Activated CD8-positive, alpha-beta memory T cell treated with anti-CD3 and anti-CD28 coated beads for 1 hour (primary cell): ENCODE results near the gene IFI6.
"Not testable (repeated sequence)": the region's sequence is repeated elsewhere in the genome, so short reads cannot be mapped to it uniquely, and the experiment has no call there.

Experiments
- DNase-seq, 2 donors: peaks; one replicate each; pipeline ENCODE4 v3.0.0-alpha.2; 2020; ENCODE audit warnings: low read depth in 1 of 2; ENCODE audit errors: extremely low read depth in 1 of 2

Gene IFI6

DNA sequence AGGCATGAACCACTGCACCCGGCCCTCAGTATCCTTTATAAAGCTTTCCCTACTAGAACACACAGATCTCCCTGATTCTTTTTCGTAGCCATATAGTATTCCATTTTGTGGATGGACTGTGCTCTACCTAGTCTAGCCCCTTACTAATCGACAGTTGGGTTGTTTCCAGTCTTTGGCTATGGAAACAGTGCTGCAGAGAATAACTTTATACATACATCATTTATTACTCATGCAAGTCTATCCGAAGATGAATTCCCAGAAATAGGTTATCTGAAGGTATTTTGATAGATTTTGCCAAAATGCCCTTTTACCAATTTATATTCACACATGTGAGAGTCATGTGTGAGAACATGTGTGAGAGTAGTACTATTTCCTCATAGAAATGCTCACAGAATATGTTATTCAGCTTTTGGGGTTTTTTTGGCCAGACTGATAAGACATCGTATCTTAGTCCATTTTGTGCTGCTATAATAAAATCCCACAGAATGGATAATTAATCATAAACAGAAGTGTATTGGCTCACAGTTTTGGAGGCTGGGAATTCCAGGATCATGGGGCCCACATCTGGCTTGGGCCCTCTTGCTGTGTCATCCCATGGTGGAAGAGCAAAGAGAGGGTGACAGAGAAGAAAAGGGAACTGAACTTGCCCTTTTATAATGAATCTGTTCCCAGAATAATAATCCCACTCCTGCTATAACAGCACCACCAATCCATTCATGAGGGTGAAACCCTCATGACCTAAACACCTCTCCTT lies 19.7 kb downstream of the IFI6 start:
- DNase-seq = no peak

DNA sequence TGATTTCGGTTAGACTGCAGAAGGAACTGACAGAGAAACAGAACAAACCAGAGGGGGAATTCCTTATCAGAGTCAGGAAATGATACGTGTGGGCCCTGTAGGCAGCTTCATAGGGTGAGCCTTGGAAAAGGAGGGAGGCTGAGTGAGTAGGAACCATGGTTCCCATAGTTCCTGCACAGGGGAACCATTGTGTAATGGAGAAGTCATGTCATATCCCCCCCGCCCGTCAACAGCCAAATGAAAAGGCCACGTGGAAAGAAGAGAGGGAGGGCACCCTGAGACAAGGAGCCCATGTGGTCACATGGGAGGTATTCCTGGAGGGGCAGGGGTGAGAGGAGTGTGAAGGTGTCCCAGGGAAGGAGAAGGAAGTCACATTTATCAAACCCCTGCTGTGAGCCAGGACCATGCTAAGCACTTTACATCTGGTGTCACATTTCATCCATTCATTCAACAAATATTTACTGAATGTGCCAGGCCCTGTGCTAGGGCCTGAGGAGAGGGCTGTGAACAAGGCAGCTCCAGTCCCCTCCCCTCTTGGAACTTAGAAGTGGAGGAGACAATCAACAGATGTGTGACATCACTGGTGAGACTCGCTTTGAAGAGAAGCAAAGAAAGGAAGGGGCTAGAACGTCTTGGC lies 21.3 kb downstream of the IFI6 start:
- no peak for DNase-seq

DNA sequence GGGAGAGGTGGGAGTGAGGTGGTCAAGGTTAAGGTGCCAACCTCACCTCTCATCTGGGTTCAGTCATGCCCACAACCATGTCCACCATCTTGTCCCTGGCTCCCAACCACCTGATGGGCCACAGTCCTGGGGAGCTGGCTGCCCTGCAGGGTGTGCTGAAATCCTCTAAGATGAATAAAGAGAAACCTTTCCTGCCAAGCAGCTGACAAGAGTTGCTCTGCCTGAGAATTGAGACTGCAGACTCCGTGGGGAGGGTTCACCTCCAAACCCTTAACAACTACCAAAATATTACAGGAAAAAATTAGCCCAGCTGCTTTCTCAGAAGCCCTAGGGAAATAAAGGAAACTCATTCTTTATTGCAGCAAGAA lies 21.8 kb downstream of the IFI6 start:
- DNase-seq = no peak

DNA sequence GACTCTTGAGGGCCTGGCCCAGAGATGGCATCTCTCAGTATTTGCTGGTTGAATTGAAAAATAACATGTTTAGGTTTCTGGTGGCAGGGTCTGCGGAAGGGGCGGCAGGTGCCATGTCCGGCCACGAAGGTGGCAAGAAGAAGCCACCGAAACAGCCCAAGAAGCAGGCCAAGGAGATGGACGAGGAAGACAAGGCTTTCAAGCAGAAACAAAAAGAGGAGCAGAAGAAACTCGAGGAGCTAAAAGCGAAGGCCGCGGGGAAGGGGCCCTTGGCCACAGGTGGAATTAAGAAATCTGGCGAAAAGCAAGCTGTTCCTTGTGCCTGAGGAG lies 22.7 kb downstream of the IFI6 start:
- DNase-seq = no peak

DNA sequence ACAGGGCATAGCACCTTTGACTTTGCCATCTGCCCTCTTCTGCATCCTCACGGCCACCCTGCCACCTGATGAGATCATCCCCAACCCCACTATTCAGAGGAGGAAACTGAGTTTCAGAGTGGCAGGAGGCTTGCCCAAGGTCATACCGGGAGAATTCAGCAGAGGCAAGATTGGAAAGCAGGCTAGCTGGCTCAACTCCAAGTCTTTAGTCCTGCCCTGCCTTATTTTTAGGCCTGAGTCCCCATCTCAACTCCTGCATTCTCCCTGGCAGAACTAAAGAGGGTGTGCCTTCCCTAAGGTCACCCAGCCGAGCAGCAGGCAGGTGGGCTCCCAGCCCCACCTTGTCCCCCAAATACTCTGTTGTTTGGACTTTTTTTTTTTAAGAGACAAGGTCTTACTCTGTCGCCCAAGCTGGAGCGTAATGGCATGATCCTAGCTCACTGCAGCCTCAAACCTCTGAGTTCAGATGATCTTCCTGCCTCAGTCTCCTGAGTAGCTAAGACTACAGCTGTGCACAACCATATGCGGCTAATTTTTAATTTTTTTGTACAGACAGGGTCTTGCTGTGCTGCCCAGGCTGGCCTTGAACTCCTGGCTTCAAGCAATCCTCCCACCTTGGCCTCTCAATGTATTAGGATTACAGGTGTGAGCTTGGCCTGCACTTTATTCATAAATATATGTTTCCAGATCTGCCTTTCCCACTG lies 23.2 kb downstream of the IFI6 start:
- no peak for DNase-seq

DNA sequence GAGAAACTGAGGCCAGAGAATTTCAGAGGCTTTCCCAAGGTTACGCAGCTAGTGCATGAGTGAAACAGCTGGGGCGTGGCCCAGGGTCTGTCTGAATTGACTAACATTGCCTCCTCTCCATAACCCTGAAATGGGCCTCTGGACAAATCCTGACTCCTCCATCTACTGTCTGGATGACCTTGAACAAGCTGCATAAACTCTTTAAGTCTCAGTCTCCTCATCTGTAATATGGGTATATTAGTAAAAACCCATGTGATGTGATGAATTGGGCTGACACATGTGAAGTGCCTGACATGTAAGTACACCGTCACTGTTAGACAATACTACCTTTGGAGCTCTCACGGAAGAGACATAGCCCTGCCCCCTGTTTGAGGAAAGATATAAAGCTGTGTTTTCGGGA lies 24.7 kb downstream of the IFI6 start:
- no peak for DNase-seq

DNA sequence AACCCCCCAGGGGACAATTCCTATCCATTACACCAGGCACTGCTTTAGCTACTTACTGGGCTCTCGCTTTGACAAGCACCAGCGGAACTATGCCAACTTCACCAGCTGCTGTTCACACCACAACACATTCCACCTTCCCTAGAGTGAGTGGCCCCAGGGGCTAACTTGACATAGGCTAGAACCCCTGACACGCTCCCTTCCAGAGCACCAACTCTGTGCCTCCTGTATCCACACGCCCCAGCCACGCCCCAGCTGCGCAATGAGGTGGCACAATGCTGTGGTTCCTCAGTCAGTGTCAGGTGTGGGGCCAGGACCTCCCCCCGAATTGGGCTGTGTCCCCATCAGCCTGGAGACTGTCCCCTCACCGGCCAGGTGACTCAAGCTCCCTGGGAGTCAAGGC lies 25.3 kb downstream of the IFI6 start:
- DNase-seq = no peak

DNA sequence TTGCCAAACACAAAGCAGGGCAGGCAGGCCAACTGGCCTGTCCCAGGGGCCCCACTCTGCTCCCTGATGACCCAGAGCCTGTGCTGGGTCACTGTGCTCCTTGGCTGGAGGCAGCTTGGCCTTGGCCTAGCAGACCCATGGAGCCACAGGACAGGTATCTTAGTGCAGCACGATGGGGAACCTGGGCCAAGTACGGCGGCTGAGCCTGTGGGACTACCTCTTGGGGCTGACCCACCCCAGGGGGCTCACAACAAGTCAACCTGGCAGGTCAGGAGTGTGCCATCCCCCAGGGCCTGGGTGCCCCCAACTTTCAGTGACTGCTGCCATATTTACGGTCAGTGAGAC lies 26.9 kb downstream of the IFI6 start:
- no peak for DNase-seq

DNA sequence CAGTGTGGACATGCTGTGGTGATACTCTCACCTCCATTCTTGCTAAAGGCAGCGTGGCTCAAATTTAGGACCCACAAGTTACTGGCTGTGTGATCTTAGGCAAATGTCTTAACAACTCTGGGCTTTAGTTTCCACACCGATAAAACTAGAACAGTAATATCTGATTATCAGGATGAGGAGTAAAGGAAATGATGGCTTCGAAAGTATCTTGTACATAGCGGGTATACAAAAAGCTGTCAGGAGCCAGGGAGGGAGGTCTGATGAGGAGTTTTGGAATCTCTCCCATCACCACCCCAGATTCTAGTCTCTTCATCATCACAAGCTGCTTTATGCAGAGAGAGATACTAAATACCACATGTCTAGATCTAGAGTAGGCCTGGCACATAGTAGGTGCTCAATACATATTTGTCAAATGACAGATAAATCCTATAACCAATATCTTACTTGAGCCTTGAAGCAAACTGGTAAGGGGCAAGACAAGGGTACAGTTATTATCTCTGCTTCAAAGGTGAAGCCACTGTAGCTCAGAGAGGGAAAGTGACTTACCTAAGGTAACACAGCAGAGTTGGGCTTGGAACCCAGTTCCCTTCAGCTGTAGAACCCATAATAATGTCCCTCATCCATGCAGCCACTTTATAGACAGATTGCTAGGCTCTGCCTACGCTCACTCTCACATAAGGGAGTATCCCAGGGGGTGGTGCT lies 27.5 kb downstream of the IFI6 start:
- DNase-seq = no peak

DNA sequence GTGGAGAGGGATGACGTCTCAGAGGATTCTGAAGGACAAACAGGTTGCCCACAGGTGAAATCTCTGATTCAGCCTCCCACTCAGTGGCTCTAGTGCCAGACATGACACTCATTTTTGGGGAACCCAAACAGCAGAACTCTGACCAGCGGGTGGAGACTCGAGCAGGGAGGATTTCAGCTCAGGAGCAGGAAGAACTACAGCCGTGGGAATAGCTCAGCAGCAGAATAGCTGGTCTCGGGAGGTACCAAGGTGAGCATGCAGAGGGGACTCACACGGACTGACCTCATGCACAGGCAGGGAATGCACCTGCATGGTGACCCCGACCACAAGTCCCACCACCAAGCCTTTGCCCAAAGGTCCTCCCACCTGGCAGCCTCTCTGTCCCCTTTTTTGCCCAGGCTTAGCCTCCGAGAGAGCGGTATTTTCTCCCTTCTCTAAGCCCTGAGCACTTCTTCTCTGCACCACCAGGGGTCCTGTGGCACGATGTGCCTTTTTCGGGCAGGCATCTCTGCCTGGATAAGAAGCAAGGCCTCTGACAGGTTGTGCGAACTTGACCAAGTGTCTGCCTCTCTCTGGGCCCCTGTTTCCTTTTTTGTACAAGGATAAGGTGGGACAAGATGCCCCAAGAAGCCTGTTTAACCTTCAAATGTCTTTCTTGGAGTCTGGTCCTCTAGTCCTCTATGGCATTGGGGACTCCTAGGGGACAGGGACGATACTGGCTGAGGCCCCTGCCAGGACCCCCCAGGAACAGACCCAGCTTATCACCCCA lies 28.2 kb downstream of the IFI6 start:
- peak in 1 of 2 donors; percentile 50 for DNase-seq

DNA sequence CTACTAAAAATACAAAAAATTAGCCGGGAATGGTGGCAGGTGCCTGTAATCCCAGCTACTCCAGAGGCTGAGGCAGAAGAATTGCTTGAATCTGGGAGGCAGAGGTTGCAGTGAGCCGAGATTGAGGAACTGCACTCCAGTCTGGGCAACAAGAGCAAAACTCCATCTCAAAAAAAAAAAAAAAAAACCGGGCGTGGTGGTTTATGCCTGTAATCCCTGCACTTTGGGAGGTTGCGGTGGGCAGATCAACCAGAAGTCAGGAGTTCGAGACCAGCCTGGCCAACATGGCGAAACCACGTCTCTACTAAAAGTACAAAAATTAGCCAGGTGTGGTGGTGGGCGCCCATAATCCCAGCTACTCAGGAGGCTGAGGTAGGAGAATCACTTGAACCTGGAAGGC lies 31.5 kb downstream of the IFI6 start:
- DNase-seq = not testable (repeated sequence)

DNA sequence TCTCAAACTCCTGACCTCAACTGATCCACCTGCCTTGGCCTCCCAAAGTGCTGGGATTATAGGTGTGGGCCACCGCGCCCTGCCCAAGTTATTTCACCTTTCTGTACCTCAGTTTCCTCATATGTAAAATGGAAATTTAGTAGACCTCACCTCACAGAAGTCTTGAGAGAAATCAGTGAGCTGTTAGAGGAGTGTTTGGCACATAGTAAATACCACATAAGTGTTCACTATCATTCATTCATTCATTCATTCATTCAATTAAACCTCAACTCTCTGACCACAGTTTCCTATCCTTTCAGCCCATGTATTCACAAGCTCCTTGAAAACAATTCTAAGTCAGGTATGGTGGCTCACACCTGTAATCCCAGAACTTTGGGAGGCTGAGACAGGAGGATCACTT lies 33.2 kb downstream of the IFI6 start:
- DNase-seq = no peak

DNA sequence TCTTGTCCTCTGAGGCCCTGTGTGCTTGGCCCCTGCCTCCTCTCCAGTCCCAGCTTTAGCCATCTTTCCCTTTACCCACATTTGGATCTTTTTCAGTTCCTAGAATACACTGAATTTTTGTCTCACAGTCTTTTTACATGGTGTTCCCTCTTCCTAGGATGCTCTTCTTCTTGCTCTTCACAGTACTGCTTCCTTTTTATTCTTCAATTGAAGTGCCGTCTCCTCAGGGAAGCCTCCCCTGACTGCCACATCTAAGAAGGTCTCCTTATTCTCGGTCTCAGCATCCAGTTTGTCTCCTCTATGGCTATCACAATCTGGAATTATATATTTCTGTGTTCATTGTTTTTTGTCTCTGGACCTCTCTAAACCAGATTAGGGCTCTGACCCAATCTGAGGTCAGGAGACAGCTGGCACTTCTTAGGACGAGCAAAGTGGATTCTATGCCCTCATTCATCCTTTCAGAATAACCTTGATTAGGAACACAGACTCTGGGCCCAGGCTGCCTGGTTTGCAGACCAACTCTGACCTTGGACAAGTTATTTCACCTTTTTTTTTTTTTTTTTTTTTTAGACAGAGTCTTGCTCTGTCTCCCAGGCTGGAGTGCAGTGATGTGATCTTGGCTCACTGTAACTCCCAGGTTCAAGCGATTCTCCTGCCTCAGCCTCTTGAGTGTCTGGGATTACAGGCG lies 33.8 kb downstream of the IFI6 start:
- DNase-seq = no peak

DNA sequence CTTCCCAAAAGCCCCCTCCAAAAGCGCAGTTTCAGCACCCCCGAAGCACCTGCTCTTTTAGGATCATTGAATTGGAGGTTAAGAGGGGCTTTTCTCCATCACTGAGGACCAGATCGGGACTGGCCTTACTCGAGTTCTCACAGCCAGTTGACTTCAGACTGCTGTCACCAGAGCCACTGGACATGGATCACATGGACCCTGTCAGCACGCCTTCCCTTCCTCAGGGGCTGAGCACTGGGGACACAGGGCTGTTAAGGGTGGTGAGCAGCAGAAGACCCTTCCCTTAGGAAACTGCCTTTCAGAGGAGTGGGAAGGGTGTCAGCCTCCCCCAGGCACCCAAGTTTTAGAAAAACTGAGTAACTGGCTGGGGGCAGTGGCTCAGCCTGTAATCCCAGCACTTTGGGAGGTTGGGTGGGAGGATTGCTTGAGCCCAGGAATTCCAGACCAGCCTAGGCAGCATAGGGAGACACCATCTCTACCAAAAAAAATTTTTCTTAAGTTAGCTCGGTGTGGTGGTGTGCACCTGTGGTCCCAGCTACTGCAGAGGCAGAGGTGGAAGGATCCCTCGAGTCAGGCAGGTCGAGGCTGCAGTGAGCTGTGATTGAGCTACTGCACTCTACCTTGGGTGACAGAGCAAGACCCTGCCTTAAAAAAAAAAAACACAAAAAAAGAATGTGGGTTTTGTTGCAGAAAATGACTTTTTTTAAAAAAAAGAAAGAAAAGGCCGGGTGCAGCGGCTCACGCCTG lies 36.4 kb downstream of the IFI6 start:
- no peak for DNase-seq

DNA sequence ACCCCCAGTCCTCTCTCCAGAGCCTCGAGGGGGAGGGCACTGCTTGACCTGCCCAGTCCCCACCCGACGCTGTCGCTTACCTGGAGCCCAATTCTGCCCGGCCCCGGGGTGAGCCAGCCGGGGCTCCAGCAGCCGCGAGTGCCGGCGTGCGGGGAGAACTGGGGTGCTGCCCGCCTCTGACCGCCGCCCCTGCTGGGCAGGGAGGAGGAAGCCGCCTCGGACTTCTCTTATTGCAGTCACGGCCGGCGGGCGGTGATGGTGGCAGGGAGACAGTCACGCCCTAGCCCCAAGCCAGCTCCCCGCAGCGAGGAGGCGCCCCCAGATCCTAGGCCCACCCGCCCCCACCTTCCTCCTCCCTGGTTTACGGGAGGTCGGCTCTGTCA lies 37.0 kb downstream of the IFI6 start, which contains the start of gene FGR:
FGR (minus strand) TSS at position 201 of the 383 bp plus-strand sequence. CDS start 11,269 bp downstream, outside the sequence.
- no peak for DNase-seq

DNA sequence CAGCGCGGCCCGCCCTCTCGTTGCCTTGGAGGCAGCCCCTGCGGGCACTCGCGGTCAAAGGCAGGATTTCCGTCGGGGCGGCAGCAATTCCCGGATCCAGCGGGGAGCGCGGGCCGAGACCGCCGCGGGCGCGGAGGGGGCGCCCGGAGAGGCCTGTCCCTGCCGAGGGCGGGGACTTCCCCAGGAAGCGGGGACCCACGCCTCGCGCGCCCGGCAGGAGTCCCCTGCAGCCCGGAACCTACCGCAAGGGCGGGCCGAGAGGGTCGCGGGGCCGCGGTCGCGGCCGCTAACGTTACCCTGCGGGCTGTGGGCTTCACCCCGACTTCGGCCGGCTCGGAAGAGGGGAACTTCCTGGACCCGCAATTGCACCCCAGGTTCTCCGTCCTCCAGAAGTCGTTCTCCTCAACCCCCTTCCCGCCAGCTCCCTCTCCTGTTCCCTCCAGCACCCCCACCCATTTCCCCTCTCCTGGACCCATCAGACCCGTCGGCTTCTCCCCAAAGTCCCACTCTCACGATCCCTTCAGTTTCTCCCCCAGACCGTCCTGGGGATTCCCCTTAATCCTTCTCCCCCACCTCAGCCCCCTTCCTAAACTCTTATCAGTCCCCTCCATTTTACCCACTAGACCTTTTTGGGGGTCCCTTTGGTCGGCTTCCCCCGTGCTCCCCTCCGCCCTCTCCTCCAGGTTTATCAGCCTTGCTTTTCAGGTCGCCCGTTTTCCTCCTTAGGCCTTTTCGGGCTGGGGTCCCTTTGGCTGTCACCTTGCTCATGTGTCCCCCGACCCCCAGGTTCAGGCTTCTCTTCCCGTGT lies 37.6 kb downstream of the IFI6 start:
- DNase-seq = peak in 1 of 2 donors; percentile 25

DNA sequence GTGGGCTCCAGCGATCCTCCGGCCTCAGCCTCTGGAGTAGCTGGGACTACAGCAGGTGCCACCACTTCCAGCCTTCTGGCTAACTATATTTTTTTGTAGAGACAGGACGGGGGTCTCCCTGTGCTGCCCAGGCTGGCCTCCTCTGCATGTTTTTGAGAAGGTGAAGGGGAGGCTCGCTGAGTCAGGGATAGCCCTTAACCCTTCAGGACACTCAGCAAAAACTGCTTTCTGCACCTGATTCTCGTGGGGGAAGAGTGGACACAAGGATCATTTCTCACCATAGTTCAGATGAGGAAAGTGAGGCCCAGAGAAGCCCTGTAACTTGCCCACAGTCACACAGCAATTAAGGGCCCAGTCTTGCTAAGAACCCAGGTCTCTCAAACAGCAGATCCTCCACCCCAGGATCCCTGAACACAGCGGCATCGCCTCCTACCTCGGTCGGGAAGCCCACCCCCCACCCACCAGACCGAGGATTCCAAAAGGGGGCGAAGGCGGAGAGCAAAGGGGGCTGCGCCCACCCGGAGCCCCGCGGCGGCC lies 38.3 kb downstream of the IFI6 start:
- no peak for DNase-seq

DNA sequence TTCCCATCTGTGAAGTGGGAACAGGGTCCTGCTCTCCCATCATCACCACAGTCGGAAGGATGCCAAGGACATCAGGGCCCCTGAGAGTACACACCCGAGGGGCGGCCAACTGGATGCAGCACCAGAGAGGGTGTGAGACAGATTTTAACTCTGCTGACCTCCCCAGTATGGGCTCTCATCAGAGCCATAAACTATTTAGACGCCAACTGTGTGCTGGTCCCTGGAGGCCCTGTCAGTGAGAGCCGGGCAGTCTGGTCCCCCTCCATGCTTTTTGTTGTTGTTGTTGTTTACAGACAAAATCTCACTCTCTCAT lies 38.7 kb downstream of the IFI6 start:
- no peak for DNase-seq
